PC-9 (cell line): Measurements from ENCODE around the gene MBTPS2. TPM values are rescaled to one million over a fixed set of nuclear protein-coding genes. Genes with fewer than 3 reads are reported as not detected.
"Not testable (repeated sequence)": the region's sequence is repeated elsewhere in the genome, so short reads cannot be mapped to it uniquely, and the experiment has no call there.

Experiments
- BruUV-seq: library from RNA; stranded (reverse); fragments of 400-500 nt; replicated peaks from 2 replicates; lab custom pipeline; 2021; lab: Mats Ljungman, UMichigan
- CTCF ChIA-PET: fragments of 300-600 bp; sonication (Branson Sonifier 250); formaldehyde crosslinking; loops from one replicate; lab custom pipeline; 2022; ENCODE audit warnings: antibody characterized with exemption; lab: Charles Lee
- POLR2A ChIA-PET: fragments of 300-600 bp; sonication (Branson Sonifier 250); formaldehyde crosslinking; loops from one replicate; lab custom pipeline; 2022; ENCODE audit warnings: antibody characterized with exemption; ENCODE audit not compliant: unreplicated experiment; lab: Charles Lee
- DNase-seq, 2 experiments: peaks; one replicate each; pipeline versions ENCODE4 v3.0.0 to v3.0.0-alpha.2; 2015 to 2022; ENCODE audit warnings: mixed read lengths in 1 of 2
- H2AFZ ChIP-seq: fragments of 200-600 bp; sonication (generic); 2 replicates; pipeline ENCODE4 v1.8.1; 2017; ENCODE audit warnings: antibody characterized with exemption
- H3F3A ChIP-seq: fragments of 200-600 bp; sonication (generic); 2 replicates; pipeline ENCODE4 v1.8.1; 2017; ENCODE audit warnings: antibody characterized with exemption, mild to moderate bottlenecking, low read depth; ENCODE audit not compliant: insufficient read depth
- H3K27ac ChIP-seq: fragments of 200-600 bp; sonication (generic); 2 replicates; pipeline ENCODE4 v1.6.1; 2016; ENCODE audit warnings: mixed run types
- H3K27me3 ChIP-seq: fragments of 200-600 bp; sonication (generic); 2 replicates; pipeline ENCODE4 v1.6.1; 2016; ENCODE audit warnings: low read depth, mixed run types; ENCODE audit not compliant: insufficient read depth
- H3K36me3 ChIP-seq: fragments of 200-600 bp; sonication (generic); 2 replicates; pipeline ENCODE4 v1.6.1; 2016; ENCODE audit warnings: low read depth, mixed run types
- H3K4me1 ChIP-seq: fragments of 200-600 bp; sonication (generic); replicated peaks from 2 replicates; pipeline ENCODE4 v1.6.1; 2016; ENCODE audit warnings: mixed run types; ENCODE audit not compliant: insufficient read depth
- H3K4me2 ChIP-seq: fragments of 200-600 bp; sonication (generic); 2 replicates; pipeline ENCODE4 v1.6.1; 2017; ENCODE audit warnings: mixed run types
- H3K4me3 ChIP-seq: fragments of 200-600 bp; sonication (generic); 2 replicates; pipeline ENCODE4 v1.6.1; 2016; ENCODE audit warnings: mixed run types
- H3K79me2 ChIP-seq: fragments of 200-600 bp; sonication (generic); 2 replicates; pipeline ENCODE4 v1.6.1; 2017; ENCODE audit warnings: low read depth, mixed run types
- H3K9me2 ChIP-seq: fragments of 200-600 bp; sonication (generic); 2 replicates; pipeline ENCODE4 v1.8.1; 2017; ENCODE audit warnings: mild to moderate bottlenecking; ENCODE audit not compliant: insufficient read depth
- H3K9me3 ChIP-seq: fragments of 200-600 bp; sonication (generic); 2 replicates; pipeline ENCODE4 v1.8.1; 2016; ENCODE audit warnings: low read depth; ENCODE audit not compliant: insufficient read depth
- H4K20me1 ChIP-seq: fragments of 200-600 bp; sonication (generic); 2 replicates; pipeline ENCODE4 v1.8.1; 2017; ENCODE audit not compliant: insufficient read depth
- CTCF ChIP-seq: fragments of 200-600 bp; sonication (generic); conservative IDR thresholded peaks from 2 replicates; pipeline ENCODE4 v1.6.1; 2017; ENCODE audit warnings: mixed run types, antibody characterized with exemption, mild to moderate bottlenecking, moderate library complexity
- EZH2 ChIP-seq: fragments of 200-600 bp; sonication (generic); IDR thresholded peaks from 2 replicates; pipeline ENCODE4 v1.8.0; 2017; ENCODE audit warnings: antibody characterized with exemption, low read depth
- intact Hi-C: fragments of 100-400 bp; cut with micrococcal nuclease; formaldehyde crosslinking; loops from one replicate; pipeline ENCODE4 v1.10.0; 2022; ENCODE audit not compliant: unreplicated experiment
- total RNA-seq: library from RNA; stranded (reverse); gene quantifications from 2 replicates; pipeline ENCODE4 v1.2.3, GENCODE V29; 2021

MBTPS2 gene
- total RNA-seq, 1 experiment from 2014 or later = 16.9 TPM

- TF ChIP-seq EZH2 (no peak), CTCF (no peak)
- Histone ChIP-seq H3K27ac (no peak overlapping the region), H3K36me3 (no peaks in the 10 kb centered on the region), H3F3A (no peaks in the 10 kb centered on the region), H4K20me1 (no peaks in the 10 kb centered on the region), H3K9me2 (no peaks in the 10 kb centered on the region), H3K79me2 (no peaks in the 10 kb centered on the region), H3K9me3 (no peaks in the 10 kb centered on the region), H3K27me3 (no peaks in the 10 kb centered on the region), H3K4me1 (peaks cover 9% of the 10 kb centered on the region; the same call in 1 of the 2 replicates), H3K4me2 (no peak overlapping the region), H3K4me3 (no peak overlapping the region), H2AFZ (no peak overlapping the region)
- ChIA-PET POLR2A (no interaction called here), CTCF (no interaction called here)
- intact Hi-C loops = no loop called here
- no TSS peak for BruUV-seq
- DNase-seq = peak in 1 of 2 experiments; percentile 61
These were observed 25.6 kb upstream of the MBTPS2 start for GRCh38 chrX:21813612-21814368.

- no peaks in the 10 kb centered on the region for H4K20me1 ChIP-seq
- H3K36me3 ChIP-seq = no peaks in the 10 kb centered on the region
- H3K27ac ChIP-seq = no peak overlapping the region
- H3K4me3 ChIP-seq = no peak overlapping the region
- no peak for TF ChIP-seq EZH2
- TF ChIP-seq CTCF = no peak
- no peaks in the 10 kb centered on the region for H3K79me2 ChIP-seq
- no peak overlapping the region for H2AFZ ChIP-seq
- POLR2A ChIA-PET = no interaction called here
- no TSS peak for BruUV-seq
- no peaks in the 10 kb centered on the region for H3K9me2 ChIP-seq
- CTCF ChIA-PET = no interaction called here
- no peak for DNase-seq
- H3K27me3 ChIP-seq = no peaks in the 10 kb centered on the region
- H3K4me1 ChIP-seq = peaks cover 9% of the 10 kb centered on the region; the same call in 1 of the 2 replicates
- no peaks in the 10 kb centered on the region for H3K9me3 ChIP-seq
- intact Hi-C loops = no loop called here
- no peak overlapping the region for H3K4me2 ChIP-seq
- no peaks in the 10 kb centered on the region for H3F3A ChIP-seq
These were observed 23.3 kb upstream of the MBTPS2 start for GRCh38 chrX:21816136-21816535.

- H3K4me2 ChIP-seq, H3K36me3 ChIP-seq, CTCF ChIA-PET, H3K79me2 ChIP-seq, H3K27me3 ChIP-seq, H4K20me1 ChIP-seq, BruUV-seq, H3K9me2 ChIP-seq, H2AFZ ChIP-seq, H3K4me3 ChIP-seq, intact Hi-C loops, H3K9me3 ChIP-seq, H3F3A ChIP-seq, POLR2A ChIA-PET, H3K4me1 ChIP-seq, DNase-seq, H3K27ac ChIP-seq: not testable (repeated sequence)
These were observed 19.2 kb upstream of the MBTPS2 start for GRCh38 chrX:21820170-21820569.

GRCh38 chrX:21821875-21822274, 17.5 kb upstream of the MBTPS2 start:
- no peaks in the 10 kb centered on the region for H3F3A ChIP-seq
- H3K27me3 ChIP-seq = no peaks in the 10 kb centered on the region
- H3K27ac ChIP-seq = no peak overlapping the region
- no peaks in the 10 kb centered on the region for H3K9me3 ChIP-seq
- H2AFZ ChIP-seq = no peak overlapping the region
- intact Hi-C loops = no loop called here
- no peaks in the 10 kb centered on the region for H3K4me1 ChIP-seq
- CTCF ChIA-PET = no interaction called here
- no peak for DNase-seq
- no peaks in the 10 kb centered on the region for H3K36me3 ChIP-seq
- no peak overlapping the region for H3K4me2 ChIP-seq
- POLR2A ChIA-PET = no interaction called here
- H4K20me1 ChIP-seq = no peaks in the 10 kb centered on the region
- H3K4me3 ChIP-seq = no peak overlapping the region
- H3K79me2 ChIP-seq = no peaks in the 10 kb centered on the region
- H3K9me2 ChIP-seq = no peaks in the 10 kb centered on the region
- BruUV-seq = no TSS peak
- TF ChIP-seq CTCF = no peak
- no peak for TF ChIP-seq EZH2
